Stimulated activated CD8-positive, alpha-beta memory T cell treated with anti-CD3 and anti-CD28 coated beads, Interleukin-2, amount 100 ng/mL, for 48 hours (primary cell): ENCODE results near the gene ACOT13.
"Not testable (repeated sequence)": the region's sequence is repeated elsewhere in the genome, so short reads cannot be mapped to it uniquely, and the experiment has no call there.

Experiments
- DNase-seq, 2 donors: peaks; one replicate each; pipeline ENCODE4 v3.0.0-alpha.2; 2020; ENCODE audit warnings: low read depth in 2 of 2

The ACOT13 gene

DNA sequence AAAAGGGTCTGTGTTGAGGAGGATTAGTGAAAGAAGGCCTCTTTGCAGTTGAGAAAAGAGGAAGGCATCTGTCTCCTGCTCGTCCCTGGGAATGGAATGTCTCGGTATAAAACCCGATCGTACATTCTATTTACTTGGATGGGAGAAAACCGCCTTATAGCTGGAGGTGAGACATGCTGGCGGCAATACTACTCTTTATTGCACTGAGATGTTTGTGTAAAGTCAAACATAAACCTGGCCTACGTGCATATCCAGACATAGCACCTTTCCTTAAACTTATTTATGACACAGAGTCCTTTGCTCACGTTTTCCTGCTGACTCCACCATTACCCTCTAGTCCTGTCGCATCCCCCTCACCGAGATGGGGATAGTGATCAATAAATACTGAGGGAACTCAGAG, 4.6 kb upstream of the ACOT13 start:
- no peak for DNase-seq

DNA sequence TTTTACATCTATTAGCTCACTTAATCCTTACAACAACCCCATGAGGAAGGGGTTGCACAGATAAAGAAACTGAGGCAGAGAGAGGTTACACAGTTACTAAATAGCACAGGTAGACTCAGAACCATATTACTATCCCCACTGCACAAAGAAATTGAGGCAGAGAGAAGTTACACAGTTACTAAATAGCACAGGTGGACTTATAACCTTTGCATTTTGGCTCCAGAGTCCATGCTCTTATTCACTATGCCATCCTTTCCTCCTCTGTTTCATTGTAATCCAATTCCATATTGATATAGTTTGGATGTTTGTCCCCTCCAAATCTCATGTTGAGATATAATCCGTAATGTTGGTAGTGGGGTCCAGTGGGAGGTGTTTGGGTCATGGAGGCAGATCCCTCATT, 3.7 kb upstream of the ACOT13 start:
- no peak for DNase-seq

DNA sequence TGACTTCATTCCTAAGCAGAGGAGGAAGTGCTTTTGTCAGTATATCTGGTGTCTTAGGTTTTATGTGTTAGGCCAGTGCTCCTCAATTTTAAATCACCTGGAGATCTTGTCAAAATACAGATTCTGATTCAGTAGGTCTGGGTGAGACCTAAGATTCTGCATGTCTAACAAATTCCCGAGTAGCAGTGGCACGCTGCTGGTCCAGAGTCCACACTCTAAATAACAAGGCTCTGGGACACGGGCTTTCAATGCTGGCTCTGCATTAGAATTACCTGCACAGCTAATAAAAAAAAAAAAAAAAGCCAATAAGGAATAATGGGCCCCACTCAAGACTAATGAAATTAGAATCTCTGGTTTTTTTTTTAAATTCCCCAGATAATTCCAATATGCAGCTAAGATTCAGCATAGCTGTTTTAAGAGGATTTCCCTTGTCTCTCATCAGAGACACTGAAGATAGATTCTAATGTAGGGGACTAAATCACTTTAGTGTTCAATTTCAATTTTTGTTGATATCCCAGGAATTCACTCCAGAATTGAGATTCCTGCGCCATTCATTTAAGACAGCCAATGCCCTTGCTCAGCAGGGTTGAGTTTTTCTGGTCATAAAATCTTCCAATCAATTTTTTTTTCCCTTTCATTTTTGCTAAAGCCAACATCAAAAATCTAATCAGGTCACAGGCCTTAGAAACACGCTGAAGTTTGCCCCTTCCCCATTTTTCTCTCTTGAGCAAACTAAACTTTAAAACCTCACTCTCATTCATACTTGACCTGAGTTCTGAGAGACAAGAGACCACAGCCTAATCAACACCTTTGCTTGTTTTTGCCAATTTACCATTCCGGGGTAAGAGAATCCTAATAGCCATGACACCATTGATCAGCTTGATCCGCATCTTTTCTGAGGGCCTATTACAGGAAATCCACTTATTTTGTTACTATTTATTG, 2.6 kb upstream of the ACOT13 start:
- DNase-seq = no peak

DNA sequence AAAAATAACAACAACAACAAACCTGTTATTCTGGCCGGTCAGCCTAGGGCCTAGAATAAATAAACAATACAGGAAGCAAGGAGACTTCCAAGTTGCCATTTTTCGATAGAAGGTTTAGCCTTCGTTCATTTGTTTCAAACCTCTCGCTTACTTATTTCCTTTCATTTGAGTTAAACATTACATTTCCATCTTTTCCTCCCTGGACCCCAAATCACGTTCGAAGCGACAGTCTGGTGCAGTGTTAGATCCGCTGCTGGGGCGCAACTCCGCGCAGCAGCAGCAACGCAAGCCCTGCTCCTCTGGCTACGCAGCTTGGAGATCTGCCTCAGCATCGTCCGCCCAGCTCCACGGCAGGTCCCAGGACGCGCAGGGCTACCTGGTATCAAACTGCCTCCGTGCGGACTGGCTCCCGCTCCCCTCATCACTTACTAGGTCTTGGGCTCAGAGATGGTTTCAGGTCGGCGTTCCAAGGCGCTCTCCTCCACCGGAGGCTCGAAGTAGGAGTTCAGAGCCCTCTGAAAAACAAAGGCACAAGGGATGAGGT, 708 bp upstream of the ACOT13 start:
- DNase-seq = peak in 1 of 2 donors; percentile 23

DNA sequence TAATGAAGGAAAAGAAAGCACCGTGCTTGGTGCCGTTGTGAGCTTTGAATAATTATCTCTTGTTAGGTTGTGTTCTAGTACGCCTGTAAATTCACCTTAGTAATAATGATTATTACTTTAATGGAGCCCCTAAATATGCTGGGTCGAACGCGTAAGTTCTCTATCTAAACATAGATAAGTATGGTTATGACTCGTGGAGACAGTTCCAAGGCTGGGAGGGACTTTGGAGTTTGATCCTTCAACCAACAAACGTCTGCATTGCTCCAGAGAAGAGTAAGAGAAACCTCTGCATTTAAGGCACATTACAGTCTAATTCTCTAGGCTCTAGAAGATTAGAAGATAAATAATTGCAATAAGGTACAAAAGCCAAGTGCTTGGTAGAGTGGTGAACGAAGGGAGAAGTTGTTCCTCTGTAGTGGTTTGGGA, 514 bp downstream of the ACOT13 start:
- no peak for DNase-seq

DNA sequence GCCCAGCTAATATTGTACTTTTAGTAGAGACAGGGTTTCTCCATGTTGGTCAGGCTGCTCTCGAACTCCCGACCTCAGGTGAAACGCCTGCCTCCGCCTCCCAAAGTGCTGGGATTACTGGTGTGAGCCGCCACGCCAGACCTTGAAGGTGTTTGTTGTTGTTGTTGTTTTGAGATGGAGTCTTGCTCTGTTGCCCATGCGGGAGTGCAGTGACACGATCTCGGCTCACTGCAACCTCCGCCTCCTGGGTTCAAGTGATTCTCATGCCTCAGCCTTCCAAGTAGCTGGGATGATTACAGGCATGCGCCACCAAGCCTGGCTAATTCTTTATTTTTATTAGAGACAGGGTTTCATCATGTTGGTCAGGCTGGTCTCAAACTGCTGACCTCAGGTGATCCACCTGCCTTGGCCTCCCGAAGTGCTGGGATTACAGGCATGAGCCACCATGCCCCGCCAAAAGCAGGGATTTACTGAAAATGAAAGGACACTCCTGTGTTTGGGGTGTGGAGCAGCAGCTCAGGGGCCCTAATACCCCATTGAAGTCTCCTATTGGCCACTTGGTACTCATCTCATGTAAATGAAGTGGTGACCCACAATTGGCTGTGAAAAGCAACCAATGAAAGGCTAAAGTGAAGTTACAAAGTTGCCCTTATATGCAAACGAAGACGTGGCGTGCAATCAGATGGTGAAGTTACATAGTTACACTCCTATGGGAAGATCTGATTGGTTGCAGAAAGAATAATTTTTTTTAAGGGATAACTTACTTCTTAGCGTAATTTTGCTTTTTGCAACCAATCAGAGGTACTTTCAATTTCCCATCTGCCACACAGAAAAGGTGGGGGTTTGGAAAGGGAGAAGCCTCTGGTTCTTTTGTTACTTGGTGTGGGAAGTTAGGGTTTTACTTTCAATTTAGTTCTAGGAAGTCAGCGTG, 1.5 kb downstream of the ACOT13 start:
- DNase-seq = not testable (repeated sequence)

DNA sequence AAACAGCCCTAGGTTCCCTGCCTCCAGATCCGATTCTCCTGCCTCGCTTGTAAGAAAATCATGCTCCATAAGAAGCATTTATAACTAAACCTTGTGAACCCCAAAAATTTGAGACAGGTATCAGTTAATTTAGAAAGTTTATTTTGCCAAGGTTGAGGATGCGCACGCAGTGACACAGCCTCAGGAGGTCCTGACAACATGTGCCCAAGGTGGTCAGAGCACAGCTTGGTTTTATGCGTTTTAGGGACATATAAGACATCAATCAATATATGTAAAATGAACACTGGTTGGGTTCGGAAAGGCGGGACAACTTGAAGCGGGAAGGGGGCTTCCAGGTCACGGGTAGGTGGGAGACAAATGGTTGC, 2.1 kb downstream of the ACOT13 start:
- DNase-seq = no peak

DNA sequence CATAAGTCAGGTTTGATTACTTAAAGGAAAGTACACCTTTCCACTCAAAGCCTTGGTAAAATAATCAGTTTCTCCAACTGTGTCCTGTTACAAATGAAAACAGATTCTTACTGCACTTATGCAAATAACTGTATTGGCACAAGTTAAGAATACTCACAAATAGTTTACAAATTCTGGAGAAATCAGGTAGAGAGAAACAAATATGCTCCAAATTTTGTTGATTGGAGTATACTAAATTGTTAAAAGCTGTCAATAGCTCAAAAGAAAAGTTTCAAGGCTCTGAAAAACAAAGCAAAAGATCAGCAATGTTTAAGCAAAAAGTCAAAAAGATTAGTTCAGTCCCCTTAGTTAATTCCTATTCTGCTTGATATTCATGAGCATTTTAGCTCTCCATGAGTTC, 3.6 kb downstream of the ACOT13 start:
- not testable (repeated sequence) for DNase-seq

DNA sequence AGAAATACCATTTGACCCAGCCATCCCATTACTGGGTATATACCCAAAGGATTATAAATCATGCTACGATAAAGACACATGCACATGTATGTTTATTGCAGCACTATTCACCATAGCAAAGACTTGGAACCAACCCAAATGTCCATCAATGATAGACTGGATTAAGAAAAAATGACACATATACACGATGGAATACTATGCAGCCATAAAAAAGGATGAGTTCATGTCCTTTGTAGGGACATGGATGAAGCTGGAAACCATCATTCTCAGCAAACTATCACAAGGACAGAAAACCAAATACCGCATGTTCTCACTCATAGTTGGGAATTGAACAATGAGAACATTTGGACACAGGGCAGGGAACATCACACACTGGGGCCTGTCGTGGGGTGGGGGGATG, 4.2 kb downstream of the ACOT13 start:
- not testable (repeated sequence) for DNase-seq

DNA sequence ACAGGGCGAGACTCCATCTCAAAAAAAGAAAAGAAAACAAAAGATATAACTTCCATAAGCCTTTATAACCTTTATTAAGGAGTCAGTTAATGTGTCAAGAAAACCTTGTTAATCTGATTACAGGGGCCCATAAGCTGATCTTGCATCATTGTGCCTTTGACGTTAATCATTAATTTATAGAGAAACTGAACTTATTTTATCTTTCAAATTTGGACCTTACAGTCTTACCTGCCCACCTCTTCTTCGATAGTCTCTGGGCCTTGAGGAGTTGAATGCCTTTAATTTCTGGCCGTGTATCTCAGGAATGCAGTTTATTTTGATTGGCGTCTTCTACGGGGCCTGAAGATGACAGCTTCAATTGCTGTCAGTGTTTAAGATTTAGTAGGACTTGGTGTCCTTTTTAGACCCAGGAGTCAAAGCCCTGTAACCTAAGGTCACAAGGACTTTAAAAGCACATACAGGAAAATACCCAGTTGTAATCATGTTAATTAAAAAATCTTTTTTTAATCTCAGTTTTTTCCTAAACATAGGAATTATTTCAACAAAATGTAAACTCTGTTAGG, 5.8 kb downstream of the ACOT13 start:
- DNase-seq = no peak

DNA sequence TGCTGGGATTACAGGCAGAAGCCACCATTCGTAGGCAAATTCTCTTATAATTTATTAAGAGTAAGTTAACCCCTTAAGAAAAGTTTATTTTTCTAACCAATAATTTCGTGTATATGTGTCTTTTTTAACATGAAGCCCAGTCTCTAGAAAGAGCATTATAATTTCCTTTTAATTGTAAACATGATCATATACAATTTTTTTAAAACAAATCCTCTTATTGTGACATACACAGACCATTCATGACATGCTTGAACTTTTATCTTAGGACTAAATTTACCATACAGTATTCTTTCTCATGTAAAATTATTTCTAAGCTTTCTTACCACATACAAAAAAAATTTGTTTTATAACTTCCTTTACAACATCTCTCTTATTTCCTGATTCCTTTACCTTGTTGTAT, 6.7 kb downstream of the ACOT13 start:
- no peak for DNase-seq

DNA sequence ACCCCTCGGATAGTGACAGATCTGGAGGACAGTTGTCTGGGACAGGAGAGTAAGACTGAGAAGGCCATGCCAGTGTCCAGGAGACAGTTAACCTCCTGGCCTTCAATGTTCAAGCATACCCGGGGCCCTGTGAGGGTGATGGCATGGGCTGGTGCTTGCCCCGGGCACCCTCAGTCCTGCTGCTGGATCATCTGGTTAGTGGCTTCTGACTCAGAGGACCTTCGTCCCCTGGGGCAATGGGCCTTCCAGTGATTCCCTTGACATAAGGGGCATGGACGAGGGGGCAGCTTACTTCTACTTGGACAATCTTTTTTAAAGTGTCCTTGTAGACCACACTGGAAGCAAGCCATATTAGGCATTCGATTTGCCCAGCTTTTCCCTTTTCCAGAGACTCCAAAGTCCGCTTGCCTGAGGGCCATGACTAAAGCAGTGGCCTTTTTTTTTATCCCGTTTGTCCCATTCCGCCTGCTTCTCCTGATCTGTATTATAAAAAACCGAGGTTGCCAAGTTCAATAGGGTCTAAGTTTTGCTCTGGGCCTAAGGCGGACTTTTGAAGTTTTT, 12.0 kb downstream of the ACOT13 start:
- not testable (repeated sequence) for DNase-seq

DNA sequence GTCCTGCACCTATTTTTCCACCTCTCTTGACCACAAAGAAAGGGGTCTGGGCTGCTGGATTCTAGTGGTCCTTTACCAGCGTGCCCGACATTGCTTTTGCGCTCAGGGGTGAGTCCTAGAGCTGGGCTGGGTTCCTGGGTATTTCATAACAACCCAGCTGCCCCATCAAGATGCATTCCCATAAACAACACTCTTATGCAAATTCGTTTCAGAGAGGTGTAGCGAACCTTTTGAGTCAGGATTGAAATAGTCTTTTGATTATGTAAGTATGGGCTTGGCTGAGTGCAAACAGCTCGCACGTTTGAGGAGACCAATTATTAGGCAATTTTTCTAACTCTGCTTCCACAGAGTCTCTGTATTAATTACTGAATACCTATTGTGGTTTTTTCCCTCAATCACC, 13.7 kb downstream of the ACOT13 start:
- no peak for DNase-seq

DNA sequence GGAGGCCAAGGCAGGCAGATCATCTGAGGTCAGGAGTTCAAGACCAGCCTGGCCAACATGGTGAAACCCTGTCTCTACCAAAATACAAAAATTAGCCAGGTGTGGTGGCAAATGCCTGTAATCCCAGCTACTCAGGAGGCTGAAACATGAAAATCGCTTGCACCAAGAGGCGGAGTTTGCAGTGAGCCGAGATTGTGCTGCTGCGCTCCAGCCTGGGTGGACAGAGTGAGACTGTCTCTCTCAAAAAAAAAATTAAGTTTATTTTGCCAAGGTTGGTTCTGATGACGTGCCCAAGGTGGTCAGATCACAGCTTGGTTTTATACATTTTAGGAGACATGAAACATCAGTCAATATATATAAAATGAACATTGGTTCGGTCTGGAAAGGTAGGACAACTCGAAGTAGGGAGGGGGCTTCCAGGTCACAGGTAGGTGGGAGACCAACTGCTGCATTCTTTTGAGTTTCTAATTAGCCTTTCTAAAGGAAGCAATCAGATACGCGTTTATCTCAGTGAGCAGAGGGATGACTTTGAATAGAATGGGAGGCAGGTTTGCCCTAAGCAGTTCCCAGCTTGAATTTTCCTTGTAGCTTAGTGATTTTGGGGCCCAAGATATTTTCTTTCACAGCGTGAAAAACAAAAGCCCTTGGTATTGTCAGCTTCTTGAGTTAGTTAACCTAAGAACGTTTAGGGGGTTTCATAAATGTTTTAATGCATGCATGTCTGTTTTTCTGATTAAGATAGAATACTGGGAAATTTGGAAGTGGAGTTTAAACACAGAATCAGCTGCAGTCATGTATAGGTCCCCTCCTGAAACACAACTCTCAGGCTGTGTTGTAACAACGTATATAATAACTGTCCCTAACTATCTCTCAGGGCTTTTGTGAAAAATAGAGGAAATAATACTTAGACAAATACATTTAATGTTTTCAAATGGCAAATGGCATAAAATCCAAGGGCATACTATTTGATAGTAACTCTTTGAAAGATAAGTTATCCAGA, 16.7 kb downstream of the ACOT13 start:
- no peak for DNase-seq

DNA sequence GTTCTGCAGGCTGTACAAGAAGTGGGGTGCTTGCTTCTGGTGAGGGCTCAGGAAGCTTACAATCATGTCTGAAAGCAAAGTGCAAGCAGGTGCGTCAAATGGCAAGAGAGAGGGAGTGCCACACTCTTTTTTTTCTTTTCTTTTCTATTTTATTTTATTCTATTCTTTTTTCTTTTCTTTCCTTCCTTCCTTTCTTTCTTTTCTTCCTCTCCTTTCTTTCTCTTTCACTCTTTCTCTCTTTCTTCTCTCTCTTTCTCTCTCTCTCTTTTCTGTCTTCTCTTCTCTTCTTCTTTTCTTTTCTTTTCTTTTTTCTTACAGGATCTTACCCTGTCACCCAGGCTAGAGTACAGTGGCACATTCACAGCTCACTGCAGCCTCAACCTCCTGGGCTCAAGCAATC, 19.5 kb downstream of the ACOT13 start:
- no peak for DNase-seq

DNA sequence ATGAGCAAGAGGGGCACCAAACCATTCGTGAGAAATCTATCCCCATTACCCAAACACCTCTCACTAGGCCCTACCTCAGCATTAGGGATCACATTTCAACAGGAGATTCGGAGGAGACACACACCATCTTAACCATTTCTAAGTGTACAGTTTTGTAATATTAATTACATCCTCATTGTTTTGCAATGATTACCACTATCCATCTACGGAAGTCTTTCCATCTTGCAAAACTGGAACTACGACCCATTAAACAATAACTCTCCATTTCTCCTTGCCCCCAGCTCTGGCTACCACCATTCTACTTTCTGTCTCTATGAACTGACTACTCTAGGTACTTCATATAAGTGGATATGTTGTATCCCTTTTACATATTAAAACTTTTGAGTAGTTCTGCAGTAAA, 20.1 kb downstream of the ACOT13 start:
- no peak for DNase-seq

DNA sequence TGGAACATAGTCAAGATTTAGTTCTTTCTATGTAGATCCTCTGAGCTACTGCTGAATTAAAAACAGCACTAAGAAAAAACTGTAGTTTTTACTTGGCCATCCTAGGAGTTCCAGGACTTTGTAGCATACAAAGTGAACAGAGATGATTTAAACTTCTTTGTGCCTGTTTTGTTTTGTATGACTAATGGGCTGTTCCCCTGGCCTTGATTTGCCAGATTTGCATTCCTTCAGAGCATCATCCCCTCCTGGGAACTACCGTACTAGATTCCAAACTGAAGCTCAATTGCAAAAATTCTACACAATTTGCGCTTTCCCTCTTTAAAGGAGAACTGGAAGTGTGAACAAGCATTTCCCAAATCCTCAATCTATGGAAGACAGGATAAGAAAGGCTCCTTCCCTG, 23.1 kb downstream of the ACOT13 start:
- no peak for DNase-seq

DNA sequence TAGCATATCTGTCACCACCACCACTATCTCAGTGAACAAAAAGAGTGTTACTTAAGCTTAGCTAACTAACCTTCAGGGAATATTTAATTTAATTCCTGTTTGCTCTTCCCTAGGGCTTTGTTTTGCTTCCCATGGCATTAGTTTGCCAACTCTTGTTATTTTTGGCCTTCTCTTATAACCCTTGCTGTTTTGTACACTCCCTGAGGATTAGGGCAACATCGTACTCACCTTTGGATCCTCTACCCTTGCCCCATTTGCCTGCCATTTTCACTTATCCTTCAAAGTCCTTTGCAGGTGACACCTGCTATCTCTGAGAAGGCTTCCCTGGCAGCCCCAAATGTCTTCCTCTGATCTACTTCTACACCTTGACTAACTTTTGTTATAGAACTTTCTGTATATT, 23.7 kb downstream of the ACOT13 start:
- no peak for DNase-seq

DNA sequence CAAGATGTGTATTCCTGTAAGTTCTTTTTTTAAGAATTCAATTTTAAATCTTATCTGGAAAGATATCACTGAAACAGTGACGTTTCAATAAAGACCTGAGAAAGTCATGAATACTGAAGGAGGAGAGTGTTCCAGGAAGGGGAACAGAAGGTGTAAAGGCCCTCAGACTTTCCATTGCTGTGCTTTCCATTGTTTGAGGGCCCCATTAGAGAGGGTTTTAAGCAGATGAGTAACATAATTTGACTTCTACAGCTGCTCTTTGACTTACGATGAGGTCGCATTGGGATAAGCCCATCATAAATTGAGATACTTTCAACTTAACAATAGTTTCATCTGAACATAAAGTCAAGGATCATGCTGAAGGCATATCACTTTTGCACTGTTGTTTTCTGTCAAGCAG, 24.7 kb downstream of the ACOT13 start:
- no peak for DNase-seq

DNA sequence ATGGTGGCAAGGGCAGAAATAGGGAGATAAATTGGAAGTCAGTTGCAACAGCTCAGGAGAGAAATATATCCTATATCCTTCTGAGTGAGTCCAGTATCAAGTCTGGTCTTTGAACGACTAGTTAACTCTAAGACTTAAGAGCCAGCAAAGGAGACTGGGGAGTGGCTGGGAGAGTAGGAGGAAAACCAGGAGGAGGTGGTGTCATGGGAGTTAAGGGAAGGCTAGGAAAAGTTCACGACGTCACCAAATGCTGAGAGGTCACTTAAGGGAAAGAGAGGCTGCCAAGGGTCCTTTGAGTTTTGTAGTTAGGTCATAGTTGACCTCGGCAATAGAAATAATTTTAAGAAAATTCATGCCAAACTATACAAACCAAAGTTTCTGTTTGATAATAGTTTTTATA, 25.1 kb downstream of the ACOT13 start:
- DNase-seq = no peak

DNA sequence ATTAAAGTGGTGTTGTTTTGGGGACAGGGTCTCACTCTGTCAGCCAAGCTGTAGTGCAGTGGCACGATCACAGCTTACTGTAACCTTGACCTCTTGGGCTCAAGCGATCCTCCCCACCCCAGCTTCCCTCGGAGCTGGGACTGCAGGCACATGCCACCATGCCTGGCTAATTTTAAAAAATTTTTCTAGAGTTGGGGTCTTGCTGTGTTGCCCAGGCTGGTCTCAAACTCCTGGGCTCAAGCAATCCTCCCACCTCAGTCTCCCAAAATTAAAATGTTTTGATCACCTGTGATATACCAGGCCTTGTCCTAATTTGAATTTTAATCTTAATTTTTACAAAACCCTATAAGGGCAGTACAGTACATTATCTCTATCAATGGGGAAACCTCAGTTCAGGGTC, 25.5 kb downstream of the ACOT13 start:
- DNase-seq = no peak
